Peyer's patch (tissue), 4 donors: ENCODE data around the gene ADGRB3. TPM values are rescaled to one million over a fixed set of nuclear protein-coding genes. Genes with fewer than 3 reads are reported as not detected.

ENCODE experiments used
- DNase-seq, 3 donors: peaks; one replicate each; pipeline ENCODE4 v3.0.0-alpha.2; 2017 to 2019
- H3K27ac ChIP-seq, 4 donors: fragments of 200-600 bp; sonication (generic); one replicate each; pipeline ENCODE4 v1.5.1; 2016 to 2019
- H3K27me3 ChIP-seq, 2 donors: fragments of 200-600 bp; sonication (generic); one replicate each; pipeline ENCODE4 v1.5.1; 2019
- H3K36me3 ChIP-seq, 3 donors: fragments of 200-600 bp; sonication (generic); one replicate each; pipeline ENCODE4 v1.5.1; 2016 to 2019
- H3K4me1 ChIP-seq, 4 donors: fragments of 200-600 bp; sonication (generic); one replicate each; pipeline ENCODE4 v1.5.1; 2016 to 2019
- H3K4me3 ChIP-seq, 4 donors: fragments of 200-600 bp; sonication (generic); 1 replicate in 3 of 4; 2 replicates in 1 of 4; pipeline ENCODE4 v1.5.1; 2016 to 2019; ENCODE audit warnings: mild to moderate bottlenecking in 1 of 4
- H3K9me3 ChIP-seq, 4 donors: fragments of 200-600 bp; sonication (generic); one replicate each; pipeline ENCODE4 v1.5.1; 2016 to 2019; ENCODE audit warnings: mild to moderate bottlenecking in 1 of 4
- CTCF ChIP-seq, 6 experiments: fragments of 450-650 bp in 4 of 6; fragments of 200-600 bp in 2 of 6; sonication (generic) in 1 of 6; IDR thresholded peaks; one replicate each; pipeline ENCODE4 v1.5.1; 2017 to 2019; ENCODE audit warnings: antibody characterized with exemption in 6 of 6, mild to moderate bottlenecking in 3 of 6, moderate library complexity in 1 of 6
- POLR2A ChIP-seq, 2 donors: fragments of 450-650 bp; IDR thresholded peaks; one replicate each; pipeline ENCODE4 v1.5.1; 2017; ENCODE audit warnings: antibody characterized with exemption in 2 of 2, mild to moderate bottlenecking in 2 of 2, moderate library complexity in 2 of 2
- total RNA-seq, 4 donors: library from RNA; depleted of rRNA; stranded (reverse); fragments of >200 nt; gene quantifications; one replicate each; pipeline ENCODE4 v1.1.0, GENCODE V29; 2016

Gene ADGRB3
- total RNA-seq, 4 donors from 2014 or later = 1.2 to 9.9 (median 2.5) TPM

- DNase-seq = no peak
- TF ChIP-seq CTCF (IDR thresholded peaks at IDR 0.05) (no peak), POLR2A (IDR thresholded peaks at IDR 0.05) (no peak)
- no peak overlapping the region for H3K4me3 ChIP-seq
- no peak overlapping the region for H3K27ac ChIP-seq
- no peaks in the 10 kb centered on the region for H3K27me3 ChIP-seq
- no peaks in the 10 kb centered on the region for H3K36me3 ChIP-seq
- no peaks in the 10 kb centered on the region for H3K4me1 ChIP-seq
- H3K9me3 ChIP-seq = no peaks in the 10 kb centered on the region
These were observed 125.4 kb downstream of the ADGRB3 start for GRCh38 chr6:68760485-68760884.

DNA sequence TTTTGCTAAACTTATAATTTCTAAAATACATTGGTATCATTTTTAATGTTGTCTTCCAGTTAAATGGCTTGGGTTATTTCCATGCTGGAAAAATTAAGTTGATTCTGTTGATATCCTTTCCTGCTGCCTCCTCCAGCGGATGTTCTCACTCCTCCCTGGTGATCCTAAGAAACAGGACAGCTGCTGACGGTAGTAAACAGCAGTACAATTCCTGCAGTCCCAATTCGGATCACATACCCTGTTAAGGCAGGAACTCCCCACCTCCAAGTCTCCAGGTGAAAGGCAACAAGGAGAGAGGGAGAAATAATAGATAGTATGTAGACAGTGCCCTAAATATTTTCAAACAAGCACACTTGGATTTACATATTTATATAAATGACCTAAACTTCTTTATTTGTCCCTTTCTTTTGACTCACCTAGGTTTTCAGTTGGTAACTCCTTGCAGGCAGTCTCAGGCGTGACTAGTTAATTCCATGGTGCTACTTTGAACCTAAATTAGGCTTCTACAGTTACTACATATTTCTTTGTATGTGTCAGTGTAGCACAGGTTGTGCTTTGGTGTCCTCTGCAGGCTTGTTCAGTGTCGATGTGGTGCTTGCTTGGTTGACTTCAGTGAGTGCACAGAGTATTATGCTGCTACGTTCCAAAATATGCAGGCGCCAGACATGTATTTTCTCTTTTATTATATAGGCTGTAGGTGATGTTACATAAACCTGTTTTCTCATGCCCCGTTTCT is 126.0 kb downstream of the ADGRB3 start:
- Histone ChIP-seq H3K4me3 (no peak overlapping the region), H3K9me3 (no peaks in the 10 kb centered on the region), H3K27me3 (no peaks in the 10 kb centered on the region), H3K4me1 (no peaks in the 10 kb centered on the region), H3K27ac (no peak overlapping the region), H3K36me3 (no peaks in the 10 kb centered on the region)
- no peak for DNase-seq
- TF ChIP-seq CTCF (IDR thresholded peaks at IDR 0.05) = no peak
- TF ChIP-seq POLR2A (IDR thresholded peaks at IDR 0.05) = no peak

DNA sequence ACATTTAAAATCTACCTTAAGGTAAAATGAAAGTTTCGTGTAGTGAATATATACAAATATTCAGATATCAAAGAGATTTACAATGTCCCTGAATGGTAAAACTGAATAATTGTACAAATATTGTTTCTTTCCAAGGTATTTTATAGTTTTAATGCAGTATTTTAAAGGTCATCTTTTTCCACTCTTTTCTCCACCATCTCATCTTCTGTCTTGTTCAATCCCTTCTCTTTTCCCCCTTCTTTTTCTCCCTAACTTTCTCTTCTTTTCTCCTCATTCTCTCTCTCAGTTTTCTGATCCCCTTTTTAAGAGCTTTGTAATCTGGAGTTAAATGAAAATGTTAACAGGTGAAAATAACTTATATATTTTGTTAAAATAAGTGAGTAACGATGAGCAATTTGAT is 126.9 kb downstream of the ADGRB3 start:
- no peaks in the 10 kb centered on the region for H3K9me3 ChIP-seq
- TF ChIP-seq POLR2A (IDR thresholded peaks at IDR 0.05) (no peak), CTCF (IDR thresholded peaks at IDR 0.05) (no peak)
- no peaks in the 10 kb centered on the region for H3K36me3 ChIP-seq
- no peaks in the 10 kb centered on the region for H3K4me1 ChIP-seq
- no peak overlapping the region for H3K4me3 ChIP-seq
- H3K27me3 ChIP-seq = no peaks in the 10 kb centered on the region
- no peak for DNase-seq
- H3K27ac ChIP-seq = no peak overlapping the region

- TF ChIP-seq POLR2A (IDR thresholded peaks at IDR 0.05) (no peak), CTCF (IDR thresholded peaks at IDR 0.05) (no peak)
- no peak for DNase-seq
- Histone ChIP-seq H3K27me3 (no peaks in the 10 kb centered on the region), H3K36me3 (no peaks in the 10 kb centered on the region), H3K27ac (no peak overlapping the region), H3K4me3 (no peak overlapping the region), H3K4me1 (no peaks in the 10 kb centered on the region), H3K9me3 (no peaks in the 10 kb centered on the region)
These were observed 136.3 kb downstream of the ADGRB3 start for GRCh38 chr6:68771426-68771825.

- Histone ChIP-seq H3K9me3 (no peaks in the 10 kb centered on the region), H3K36me3 (no peaks in the 10 kb centered on the region), H3K4me1 (no peaks in the 10 kb centered on the region), H3K27me3 (no peaks in the 10 kb centered on the region), H3K27ac (no peak overlapping the region), H3K4me3 (no peak overlapping the region)
- no peak for TF ChIP-seq CTCF (IDR thresholded peaks at IDR 0.05)
- TF ChIP-seq POLR2A (IDR thresholded peaks at IDR 0.05) = no peak
- DNase-seq = no peak
These were observed 139.8 kb downstream of the ADGRB3 start for GRCh38 chr6:68774843-68775242.
